Measurements from ENCODE around the gene TOR3A.
A peak's percentile ranks its signal among the peaks of the same experiment; 100 is the strongest.

TOR3A gene

GRCh38 chr1:179105393-179105792, 23.5 kb downstream of the TOR3A start:
- H3K36me3 ChIP-seq (ENCODE audit: insufficient read depth), result no peaks in the 10 kb centered on the region
- no peak overlapping the region for H2AFZ ChIP-seq (ENCODE audit: low read depth)
- H3K4me3 ChIP-seq (IDR thresholded peaks at IDR 0.05; ENCODE audit: insufficient read depth, low read depth, low read length), result no peak overlapping the region
- H3K9ac ChIP-seq, result no peak overlapping the region
- no peak overlapping the region for H3K4me2 ChIP-seq
- no peaks in the 10 kb centered on the region for H3K79me2 ChIP-seq (ENCODE audit: insufficient read depth, low read depth)
- H3K4me1 ChIP-seq (ENCODE audit: low read depth, poor library complexity, severe bottlenecking), result no peaks in the 10 kb centered on the region
- H3K27ac ChIP-seq, result no peak overlapping the region
- no peaks in the 10 kb centered on the region for H4K20me1 ChIP-seq (ENCODE audit: insufficient read depth)
- H3K27me3 ChIP-seq (ENCODE audit: insufficient read depth, low read depth), result no peaks in the 10 kb centered on the region
- peak; percentile 52; the same call in 1 of the 2 replicates for TF ChIP-seq CTCF (conservative IDR thresholded peaks at IDR 0.05; ENCODE audit: low read depth, low read length)

GRCh38 chr1:179107706-179108629, 26.1 kb downstream of the TOR3A start:
- H3K27ac ChIP-seq, result no peak overlapping the region
- no peak overlapping the region for H3K4me2 ChIP-seq
- H3K27me3 ChIP-seq (ENCODE audit: insufficient read depth, low read depth), result no peaks in the 10 kb centered on the region
- H2AFZ ChIP-seq (ENCODE audit: low read depth), result no peak overlapping the region
- TF ChIP-seq CTCF (conservative IDR thresholded peaks at IDR 0.05; ENCODE audit: low read depth, low read length), result no peak
- no peaks in the 10 kb centered on the region for H4K20me1 ChIP-seq (ENCODE audit: insufficient read depth)
- H3K79me2 ChIP-seq (ENCODE audit: insufficient read depth, low read depth), result no peaks in the 10 kb centered on the region
- H3K36me3 ChIP-seq (ENCODE audit: insufficient read depth), result no peaks in the 10 kb centered on the region; the same call in 1 of the 2 replicates
- no peak overlapping the region for H3K4me3 ChIP-seq (IDR thresholded peaks at IDR 0.05; ENCODE audit: insufficient read depth, low read depth, low read length)
- no peaks in the 10 kb centered on the region for H3K4me1 ChIP-seq (ENCODE audit: low read depth, poor library complexity, severe bottlenecking)
- no peak overlapping the region for H3K9ac ChIP-seq

- H3K27ac ChIP-seq, result no peak overlapping the region
- H3K27me3 ChIP-seq (ENCODE audit: insufficient read depth, low read depth), result no peaks in the 10 kb centered on the region
- H3K4me3 ChIP-seq (IDR thresholded peaks at IDR 0.05; ENCODE audit: insufficient read depth, low read depth, low read length), result no peak overlapping the region
- no peak for TF ChIP-seq CTCF (conservative IDR thresholded peaks at IDR 0.05; ENCODE audit: low read depth, low read length)
- H3K79me2 ChIP-seq (ENCODE audit: insufficient read depth, low read depth), result no peaks in the 10 kb centered on the region
- H4K20me1 ChIP-seq (ENCODE audit: insufficient read depth), result no peaks in the 10 kb centered on the region
- no peak overlapping the region for H3K9ac ChIP-seq
- H3K4me2 ChIP-seq, result no peak overlapping the region
- H2AFZ ChIP-seq (ENCODE audit: low read depth), result no peak overlapping the region
- no peaks in the 10 kb centered on the region for H3K4me1 ChIP-seq (ENCODE audit: low read depth, poor library complexity, severe bottlenecking)
- H3K36me3 ChIP-seq (ENCODE audit: insufficient read depth), result no peaks in the 10 kb centered on the region; the same call in 1 of the 2 replicates
These were observed 26.8 kb downstream of the TOR3A start for GRCh38 chr1:179108644-179109043.

GRCh38 chr1:179115181-179115580, 33.3 kb downstream of the TOR3A start:
- Histone ChIP-seq H3K4me1 (ENCODE audit: low read depth, poor library complexity, severe bottlenecking) (no peaks in the 10 kb centered on the region), H3K27me3 (ENCODE audit: insufficient read depth, low read depth) (no peaks in the 10 kb centered on the region), H3K79me2 (ENCODE audit: insufficient read depth, low read depth) (no peaks in the 10 kb centered on the region), H3K9ac (no peak overlapping the region), H3K4me2 (no peak overlapping the region), H3K36me3 (ENCODE audit: insufficient read depth) (no peaks in the 10 kb centered on the region; the same call in none of the 2 replicates), H3K27ac (no peak overlapping the region), H3K4me3 (IDR thresholded peaks at IDR 0.05; ENCODE audit: insufficient read depth, low read depth, low read length) (no peak overlapping the region), H4K20me1 (ENCODE audit: insufficient read depth) (no peaks in the 10 kb centered on the region), H2AFZ (ENCODE audit: low read depth) (no peak overlapping the region)
- TF ChIP-seq CTCF (conservative IDR thresholded peaks at IDR 0.05; ENCODE audit: low read depth, low read length), result no peak
